NCI-H2171 treated with DMSO at 0.1 percent for 48 hours (cell line): ENCODE results near the gene IFITM5.
A peak's percentile ranks its signal among the peaks of the same experiment; 100 is the strongest.
"Not testable (repeated sequence)": the region's sequence is repeated elsewhere in the genome, so short reads cannot be mapped to it uniquely, and the experiment has no call there.

Experiments
- DNase-seq: peaks from one replicate; lab custom pipeline; 2025; lab: John Stamatoyannopoulos, UW

Gene IFITM5

DNA sequence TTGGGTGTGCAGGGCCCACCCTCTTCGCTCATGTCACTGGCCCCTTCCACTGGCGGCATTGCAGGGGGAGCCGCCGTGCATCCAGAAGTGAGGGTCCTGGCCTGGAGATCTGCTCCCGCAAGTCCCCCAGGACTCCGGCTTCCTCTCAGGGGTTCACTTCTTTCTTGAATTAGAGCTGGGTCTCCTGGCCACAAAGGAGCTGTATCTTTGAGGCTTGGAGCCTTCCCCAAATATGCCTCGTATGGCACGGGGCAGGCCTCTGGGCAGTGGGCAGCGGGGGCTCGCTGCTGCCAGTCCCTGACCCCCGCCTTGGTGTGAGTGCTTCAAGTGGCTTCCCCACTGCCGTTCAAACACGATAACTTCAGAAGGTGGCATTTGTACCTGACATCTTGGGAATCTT is 28.7 kb upstream of the IFITM5 start:
- DNase-seq = no peak

DNA sequence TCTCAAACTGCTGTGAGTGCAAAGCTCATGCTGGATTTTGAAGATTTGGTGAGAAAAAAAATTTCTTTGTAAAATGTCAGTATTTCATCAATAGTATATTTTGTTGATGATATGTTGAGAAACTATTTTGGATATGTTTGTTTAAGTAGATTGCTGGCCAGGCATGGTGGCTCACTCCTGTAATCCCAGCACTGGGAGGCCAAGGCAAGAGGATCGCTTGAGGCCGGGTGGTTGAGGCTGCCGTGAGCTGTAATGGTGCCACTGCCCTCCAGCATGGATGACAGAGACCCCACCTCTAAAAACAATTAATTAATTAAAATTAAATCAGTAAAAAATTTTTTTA is 28.2 kb upstream of the IFITM5 start:
- DNase-seq = no peak

DNA sequence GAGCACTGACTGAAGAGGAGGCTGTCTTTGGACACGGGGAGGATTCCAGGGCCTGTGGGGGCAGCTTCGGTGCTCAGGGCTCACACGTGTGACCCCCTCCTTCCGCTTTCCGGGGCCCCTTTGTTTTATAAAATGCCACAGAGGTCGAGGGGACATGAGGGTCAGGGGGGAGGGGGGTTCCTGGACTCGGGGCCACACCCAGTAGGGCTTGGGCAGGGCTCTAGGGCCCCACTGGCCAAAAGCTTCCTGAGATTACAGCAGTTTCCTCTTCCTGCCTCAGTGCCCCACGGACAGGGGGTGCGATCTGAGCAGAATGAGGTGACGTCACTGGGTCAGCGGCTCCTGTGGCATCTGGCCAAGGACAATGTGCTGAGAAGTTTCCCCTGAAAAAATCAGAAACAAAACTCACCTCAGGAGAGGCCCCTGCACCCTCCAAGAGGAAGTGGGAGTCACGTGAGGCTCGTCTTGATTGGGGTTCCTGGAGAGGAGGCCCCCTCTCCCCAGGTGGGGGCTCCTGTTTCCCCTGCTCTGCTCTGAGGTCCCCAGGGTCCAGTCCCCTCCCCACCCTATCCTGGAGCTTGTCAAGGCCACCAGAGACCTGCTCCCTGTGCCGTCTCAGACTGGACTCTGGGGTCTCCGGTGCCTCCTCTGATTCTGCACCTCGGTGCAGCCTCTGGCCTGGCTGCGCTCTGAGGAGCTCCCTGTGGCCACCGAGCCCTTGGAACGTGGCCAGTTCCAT is 27.7 kb upstream of the IFITM5 start:
- no peak for DNase-seq

DNA sequence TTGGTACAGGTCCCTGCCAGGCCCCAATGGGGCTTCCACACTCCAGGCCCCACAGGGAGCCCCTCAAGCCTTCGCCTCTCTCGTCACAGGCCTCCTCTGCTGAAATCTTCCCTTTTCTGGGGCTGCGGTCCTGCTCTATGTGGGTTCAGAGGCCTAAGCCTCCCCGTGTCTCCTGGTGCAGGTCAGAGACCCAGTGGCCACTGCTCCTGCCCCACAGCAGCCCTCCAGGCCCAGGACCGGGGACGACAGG is 27.2 kb upstream of the IFITM5 start:
- no peak for DNase-seq

DNA sequence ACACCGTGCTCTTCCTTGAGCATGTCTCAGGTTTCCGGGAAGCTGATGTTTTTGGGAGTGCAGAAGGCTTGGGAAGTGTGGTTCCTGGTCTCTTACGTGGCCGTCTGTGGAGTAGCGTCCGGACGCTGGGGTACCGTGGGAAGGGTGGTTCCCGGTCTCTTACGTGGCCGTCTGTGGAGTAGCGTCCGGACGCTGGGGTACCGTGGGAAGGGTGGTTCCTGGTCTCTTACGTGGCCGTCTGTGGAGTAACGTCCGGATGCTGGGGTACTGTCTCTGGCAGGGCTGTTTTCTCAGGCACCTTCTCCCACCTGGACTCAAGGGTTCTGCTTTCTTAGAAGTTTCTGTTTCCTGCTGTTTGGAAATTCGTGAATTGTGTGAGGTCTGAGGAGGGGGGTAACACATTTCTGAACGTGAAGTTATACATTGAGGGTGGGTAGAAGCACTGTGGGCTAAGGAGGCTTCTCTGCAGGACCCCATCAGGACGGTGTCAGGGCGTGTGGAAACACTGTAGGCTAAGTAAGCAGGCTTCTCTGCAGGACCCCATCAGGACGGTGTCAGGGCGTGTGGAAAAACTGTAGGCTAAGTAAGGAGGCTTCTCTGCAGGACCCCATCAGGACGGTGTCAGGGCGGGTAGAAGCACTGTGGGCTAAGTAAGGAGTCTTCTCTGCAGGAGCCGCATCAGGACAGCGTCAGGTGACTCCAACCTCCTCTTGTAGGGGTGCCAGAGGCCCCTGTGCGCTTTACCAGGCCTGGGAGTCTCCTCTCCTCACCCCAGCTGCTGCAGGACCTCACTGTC is 26.7 kb upstream of the IFITM5 start:
- DNase-seq = no peak

DNA sequence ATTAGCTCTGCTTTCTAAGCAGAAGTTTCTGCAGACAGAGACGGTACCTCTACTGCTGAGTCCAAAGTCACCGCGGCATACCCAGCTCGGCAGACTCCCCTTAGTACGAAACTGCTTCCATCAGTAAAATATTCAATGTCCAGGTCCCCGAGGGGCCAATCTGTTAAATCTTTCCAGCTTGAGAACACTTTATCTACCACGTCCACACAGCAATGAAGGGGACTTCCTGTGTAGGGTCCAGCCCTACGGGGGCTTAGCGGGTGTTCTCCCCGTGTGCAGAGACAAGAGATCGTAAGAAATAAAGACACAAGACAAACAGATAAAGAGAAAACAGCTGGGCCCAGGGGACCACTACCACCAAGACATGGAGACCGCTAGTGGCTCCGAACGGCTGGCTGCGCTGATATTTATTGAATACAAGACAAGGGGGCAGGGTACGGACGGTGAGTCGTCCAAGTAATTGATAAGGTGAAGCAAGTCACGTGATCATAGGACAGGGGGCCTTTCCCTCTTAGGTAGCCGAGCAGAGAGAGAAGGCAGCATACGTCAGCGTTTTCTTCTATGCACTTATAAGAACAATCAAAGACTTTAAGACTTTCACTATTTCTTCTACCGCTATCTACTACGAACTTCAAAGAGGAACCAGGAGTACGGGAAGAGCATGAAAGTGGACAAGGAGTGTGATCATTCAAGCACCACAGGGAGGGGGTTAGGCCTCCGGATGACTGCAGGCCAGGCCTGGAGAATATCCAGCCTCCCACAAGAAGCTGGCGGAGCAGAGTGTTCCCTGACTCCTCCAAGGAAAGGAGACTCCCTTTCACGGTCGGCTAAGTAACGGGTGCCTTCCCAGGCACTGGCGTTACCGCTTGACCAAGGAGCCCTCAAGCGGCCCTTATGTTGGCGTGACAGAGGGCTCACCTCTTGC is 25.5 kb upstream of the IFITM5 start:
- DNase-seq = not testable (repeated sequence)

DNA sequence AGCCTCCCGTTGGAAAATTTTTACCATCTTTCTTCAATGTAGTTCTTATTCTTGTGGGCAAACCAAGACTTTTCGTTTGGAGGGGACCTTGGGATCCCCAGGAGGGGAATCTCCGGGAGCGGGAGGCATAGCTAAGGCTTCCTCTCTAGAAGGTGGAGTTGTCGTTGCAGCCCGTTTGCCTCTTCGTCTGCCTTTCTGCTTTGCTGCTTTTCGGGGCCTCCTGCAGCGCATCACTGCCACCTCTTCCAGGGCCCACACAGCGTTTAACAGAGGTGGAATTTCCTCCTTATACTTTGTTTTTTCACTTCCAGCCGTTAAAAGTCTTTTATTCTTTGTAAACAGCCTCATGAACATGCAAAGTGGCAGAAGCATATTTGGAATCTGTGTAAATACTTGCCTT is 24.8 kb upstream of the IFITM5 start:
- no peak for DNase-seq

DNA sequence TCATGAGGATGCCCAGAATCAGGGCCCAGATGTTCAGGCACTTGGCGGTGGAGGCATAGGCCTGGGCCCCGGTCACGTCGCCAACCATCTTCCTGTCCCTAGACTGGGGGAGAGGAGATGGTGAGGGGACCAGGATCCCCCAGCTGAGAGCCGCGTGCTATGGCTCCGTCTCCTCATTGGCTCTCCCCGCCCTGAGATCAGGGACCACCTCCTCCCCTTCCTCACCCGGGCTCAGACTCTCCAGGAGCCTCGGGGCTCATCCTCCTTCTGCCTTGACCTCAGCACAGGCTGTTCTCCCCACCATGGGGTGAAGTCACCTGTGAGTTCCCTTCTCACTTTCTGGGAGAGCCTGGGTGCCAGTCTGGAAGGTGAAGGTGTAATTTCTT is 20.6 kb upstream of the IFITM5 start:
- DNase-seq = not testable (repeated sequence)

DNA sequence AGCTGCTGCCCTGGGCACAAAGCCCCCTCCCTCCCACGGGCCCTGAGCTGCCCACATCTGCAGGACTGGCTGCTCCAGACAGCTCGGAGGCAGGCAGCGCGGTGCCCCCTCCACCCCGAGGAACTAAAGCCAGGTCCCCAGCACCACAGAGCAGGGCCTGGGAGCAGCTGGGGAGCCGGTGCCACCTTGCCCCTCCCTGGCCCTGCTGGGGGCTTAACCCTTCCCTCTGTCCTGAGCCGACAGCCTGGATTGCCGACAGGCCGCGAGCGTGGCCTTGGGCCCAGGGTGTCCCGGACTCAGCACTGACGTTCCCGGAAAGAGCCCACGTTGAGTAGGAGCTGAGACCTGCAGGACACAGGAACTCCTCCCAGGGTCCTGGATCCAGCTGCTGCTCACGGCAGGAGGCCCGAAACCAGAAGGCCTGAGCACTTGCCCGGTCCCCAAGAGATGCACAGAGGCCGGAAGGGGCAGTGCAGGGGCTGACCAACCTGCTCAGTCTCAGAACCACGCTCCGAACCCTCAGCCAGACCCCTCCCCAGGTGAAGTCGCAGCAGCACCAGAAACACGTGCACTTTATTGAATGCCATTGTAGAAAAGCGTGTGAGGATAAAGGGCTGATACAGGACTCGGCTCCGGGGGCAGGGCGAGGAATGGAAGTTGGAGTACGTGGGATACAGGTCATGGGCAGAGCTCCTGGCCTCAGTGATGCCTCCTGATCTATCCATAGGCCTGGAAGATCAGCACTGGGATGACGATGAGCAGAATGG is 20.0 kb upstream of the IFITM5 start:
- not testable (repeated sequence) for DNase-seq

DNA sequence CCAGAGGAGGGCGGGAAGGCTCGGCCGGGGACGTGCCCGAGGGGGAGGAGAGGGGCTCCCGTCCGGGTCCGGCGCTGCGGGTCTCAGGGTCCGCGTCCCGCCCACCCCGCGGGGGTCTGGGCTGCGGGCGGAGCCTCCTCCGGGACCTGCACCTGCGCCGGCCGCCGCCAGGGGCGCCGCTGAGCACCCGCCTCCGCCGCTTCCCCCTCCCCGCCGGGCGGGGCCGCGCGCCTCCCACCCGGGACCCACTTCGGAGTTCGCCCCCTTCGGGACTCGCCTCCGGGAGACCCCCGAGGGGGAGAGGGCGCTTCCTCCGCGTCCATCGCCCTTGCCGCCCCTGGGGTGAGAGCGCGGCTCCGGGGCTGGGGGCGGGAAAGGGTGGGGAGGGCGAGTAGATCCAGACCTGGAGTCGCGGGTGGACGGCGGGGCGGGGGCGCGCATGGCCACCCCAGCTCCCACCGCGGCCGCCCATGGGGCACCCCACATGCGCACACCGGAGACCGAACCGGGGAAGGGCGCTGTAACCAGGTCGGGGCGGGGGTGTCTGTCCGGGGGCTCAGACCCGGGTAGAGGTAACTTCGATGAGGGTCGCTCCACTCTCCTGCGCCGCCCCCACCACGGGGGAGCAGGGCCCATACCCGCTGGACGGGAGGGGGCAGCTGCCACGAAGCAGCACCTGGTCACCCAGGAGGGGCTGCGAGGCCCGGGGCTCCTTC is 19.2 kb upstream of the IFITM5 start:
- not testable (repeated sequence) for DNase-seq

DNA sequence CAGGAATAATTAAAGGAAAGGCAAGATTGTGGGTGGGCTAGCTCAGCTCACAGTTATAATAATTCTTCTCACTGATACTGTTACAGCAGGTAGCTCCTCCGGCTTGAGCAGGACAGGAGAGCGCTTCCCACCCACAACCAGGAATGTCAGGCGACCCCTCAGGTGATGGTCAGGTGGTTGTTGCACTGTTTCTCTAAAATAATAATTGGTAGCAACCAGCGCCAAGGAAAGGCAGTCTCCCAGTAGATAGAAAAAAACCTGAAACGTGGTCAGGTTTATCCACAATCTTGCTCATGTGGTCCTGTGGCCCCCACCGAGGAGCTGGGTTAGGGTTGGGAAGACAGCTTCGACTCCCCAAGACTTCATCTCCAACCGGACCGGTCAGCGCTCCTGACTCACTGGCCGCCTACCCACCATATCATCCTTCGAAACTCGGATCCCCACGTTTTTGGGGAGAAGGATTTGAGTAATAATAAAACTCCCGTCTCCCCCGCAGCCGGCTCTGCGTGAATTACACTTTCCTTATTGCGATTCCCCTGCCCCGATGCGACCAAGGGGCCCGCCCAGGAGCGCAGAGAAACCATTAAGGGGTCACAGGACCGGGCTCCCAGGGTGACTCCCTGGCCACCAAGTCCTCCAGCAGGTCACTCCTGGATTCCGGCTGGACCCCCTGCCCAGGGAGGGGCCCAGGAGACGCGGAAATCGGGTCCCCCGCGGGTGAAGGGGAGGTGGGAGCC is 18.5 kb upstream of the IFITM5 start:
- not testable (repeated sequence) for DNase-seq

DNA sequence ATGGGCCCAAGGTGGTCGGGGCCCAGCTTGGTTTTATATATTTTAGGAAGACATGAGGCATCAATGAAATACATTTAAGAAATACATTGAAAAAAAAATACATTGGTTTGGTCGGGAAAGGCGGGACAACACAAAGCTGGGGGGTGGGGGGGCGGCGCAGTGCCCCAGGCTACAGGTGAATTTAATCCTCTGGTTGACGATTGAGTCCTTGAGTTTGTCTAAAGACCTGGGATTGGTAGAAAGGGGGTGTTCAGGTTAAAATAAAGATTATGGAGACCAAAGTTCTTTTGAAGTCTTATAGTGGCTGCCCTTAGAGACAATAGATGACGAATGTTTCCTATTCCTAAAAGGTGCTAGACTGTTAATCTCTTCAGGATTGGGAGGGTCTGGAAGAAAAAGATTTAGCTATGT is 17.6 kb upstream of the IFITM5 start:
- DNase-seq = no peak

DNA sequence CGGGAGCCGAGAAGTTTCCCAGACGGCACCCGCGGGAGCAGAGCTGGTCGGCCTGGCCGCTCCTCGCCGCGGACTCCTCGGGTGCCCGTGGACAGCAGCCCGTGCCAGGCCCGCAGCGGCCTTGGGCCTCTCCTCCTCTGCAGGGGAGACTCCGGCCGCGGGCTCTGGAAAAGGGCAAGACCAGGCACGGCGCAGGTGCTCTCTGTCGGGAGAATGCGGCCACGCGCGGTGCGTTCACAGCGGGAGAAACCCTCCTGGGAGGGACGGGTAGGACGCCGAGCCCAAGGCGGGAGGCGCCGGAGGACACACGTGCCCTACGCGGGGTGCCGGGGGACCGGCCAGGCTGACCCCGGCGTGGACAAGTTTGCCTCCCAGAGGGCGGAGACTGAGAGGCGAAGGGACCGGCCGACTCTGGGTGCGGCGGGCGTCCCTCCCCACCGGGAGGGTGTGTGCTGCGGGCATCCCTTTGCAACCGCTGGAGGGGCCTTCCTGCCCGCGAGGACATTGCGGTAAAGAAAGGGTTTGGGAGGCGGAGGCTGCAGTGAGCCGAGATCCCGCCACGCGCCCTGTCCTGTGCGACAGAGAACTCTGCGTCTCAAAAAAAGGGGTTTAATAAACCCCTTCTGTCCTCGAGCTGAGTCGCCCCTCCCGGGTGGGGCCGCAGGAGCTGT is 16.8 kb upstream of the IFITM5 start:
- no peak for DNase-seq

DNA sequence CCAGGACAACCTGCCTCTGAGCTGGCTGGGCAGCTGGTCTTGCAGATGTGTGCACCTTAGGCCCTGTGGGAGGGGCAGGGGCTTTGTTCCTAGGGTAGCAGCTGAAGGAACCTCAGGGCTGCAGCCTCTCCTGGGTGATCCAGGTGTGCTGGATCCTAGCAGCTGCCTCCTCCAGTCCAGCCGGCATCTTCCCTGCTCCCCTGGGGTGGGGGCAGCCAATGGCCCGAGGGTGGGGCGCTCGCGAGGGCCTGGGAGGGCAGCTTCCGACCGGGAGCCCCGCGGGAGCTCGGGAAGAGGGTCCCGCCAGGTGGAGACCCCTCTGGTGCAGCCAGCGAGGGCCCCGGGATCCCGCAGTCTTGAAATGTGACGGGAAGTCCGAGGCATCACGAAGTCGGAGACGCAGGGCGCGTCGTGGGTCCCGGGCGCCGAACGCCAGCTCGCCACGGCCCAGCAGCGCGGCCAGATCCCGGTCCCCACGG is 16.2 kb upstream of the IFITM5 start:
- DNase-seq = no peak

DNA sequence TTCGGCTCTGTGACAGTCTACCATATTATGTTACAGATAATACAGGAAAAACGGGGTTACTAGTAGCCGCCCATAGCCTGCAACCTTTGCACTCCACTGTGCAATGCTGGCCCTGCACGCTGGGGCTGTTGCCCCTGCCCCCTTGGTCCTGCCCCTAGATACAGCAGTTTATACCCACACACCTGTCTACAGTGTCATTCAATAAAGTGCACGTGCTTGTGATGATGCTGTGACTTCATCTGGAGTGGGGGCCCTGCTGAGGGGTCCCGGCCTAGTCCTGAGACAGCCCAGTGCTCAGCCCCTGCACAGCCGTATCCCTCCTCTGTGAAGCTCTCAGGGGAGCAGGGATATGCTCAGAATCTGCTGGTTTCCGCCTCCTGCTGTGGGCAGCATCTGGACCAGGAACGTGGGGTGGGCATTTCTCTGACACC is 15.7 kb upstream of the IFITM5 start:
- DNase-seq = no peak

DNA sequence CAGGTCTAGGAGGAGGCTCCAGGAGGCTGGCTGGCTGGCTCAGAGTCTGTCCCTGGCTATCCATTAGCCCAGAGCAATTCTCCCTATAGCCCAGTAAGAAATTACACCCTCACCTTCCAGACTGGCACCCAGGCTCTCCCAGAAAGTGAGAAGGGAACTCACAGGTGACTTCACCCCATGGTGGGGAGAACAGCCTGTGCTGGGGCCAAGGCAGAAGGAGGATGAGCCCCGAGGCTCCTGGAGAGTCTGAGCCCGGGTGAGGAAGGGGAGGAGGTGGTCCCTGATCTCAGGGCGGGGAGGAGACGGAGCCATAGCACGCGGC is 15.2 kb upstream of the IFITM5 start:
- DNase-seq = not testable (repeated sequence)

DNA sequence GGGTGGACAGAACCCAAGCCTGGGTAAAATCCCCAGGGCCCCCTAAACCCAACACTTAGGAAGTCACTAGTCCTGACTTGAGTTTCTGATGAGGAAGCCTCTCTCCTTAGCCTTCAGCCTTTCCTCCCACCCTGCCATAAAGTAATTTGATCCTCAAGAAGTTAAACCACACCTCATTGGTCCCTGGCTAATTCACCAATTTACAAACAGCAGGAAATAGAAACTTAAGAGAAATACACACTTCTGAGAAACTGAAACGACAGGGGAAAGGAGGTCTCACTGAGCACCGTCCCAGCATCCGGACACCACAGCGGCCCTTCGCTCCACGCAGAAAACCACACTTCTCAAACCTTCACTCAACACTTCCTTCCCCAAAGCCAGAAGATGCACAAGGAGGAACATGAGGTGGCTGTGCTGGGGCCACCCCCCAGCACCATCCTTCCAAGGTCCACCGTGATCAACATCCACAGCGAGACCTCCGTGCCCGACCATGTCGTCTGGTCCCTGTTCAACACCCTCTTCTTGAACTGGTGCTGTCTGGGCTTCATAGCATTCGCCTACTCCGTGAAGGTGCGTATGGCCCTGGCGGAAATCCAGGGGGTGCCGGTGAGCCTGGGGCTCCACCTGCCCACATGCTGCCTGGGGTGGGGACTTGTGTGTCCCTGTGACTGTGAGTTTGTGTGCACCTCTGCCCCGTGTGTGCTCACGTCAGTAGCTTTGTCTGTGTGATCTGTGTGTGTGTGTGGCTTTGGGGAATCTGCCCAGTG is 14.6 kb upstream of the IFITM5 start, which contains the start of gene IFITM1:
Gene IFITM1, plus strand, starts transcription at position 254 of the 767 bp plus-strand sequence. Its CDS starts 131 bp downstream, at position 385.
- DNase-seq = peak; percentile 2

DNA sequence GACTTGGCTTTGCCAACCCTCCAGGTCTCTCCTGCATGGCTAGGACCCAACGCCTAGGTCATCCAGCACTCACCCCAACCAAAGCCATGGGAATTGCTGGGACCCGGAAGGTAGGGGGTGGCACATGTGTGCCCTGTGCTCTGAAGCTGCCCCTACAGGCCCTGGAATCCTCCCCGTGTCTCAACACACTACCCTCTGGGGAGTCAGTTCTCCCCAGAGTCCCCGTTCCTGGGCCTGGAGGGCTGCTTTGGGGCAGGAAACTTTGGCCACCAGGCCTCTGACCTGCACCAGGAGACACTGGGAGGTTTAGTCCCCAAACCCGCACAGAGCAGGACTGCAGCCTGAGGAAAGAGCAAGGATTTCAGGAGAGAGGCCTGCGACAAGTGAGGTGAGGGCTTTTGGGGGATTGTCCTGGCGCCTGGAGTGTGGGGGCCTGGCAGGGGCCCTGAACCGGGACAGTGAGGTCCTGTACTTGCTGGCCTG is 14.0 kb upstream of the IFITM5 start:
- DNase-seq = no peak
